K562 (cell line): ENCODE results near the gene GATA5. TPM values are rescaled to one million over a fixed set of nuclear protein-coding genes. Genes with fewer than 3 reads are reported as not detected.

ENCODE experiments used
- ATAC-seq: fragments of 200-7000 bp; cut with Tn5 transposase; 3 replicates; pipeline ENCODE4 v1.9.1; 2020; ENCODE audit warnings: moderate library complexity
- BruUV-seq: library from RNA; stranded (reverse); fragments of 400-500 nt; replicated peaks from 2 replicates; lab custom pipeline; 2021; lab: Mats Ljungman, UMichigan
- CTCF ChIA-PET: fragments of 300-600 bp; formaldehyde crosslinking; extraction: SDS; loops from one replicate; lab custom pipeline; 2021; ENCODE audit warnings: low intra/inter-chr PET ratio; lab: Yijun Ruan, JAX
- POLR2A ChIA-PET: fragments of 300-600, 350-650 bp; sonication (Branson Sonifier 250); formaldehyde crosslinking; extraction: SDS; loops from one replicate; lab custom pipeline; 2021; ENCODE audit warnings: antibody characterized with exemption, inconsistent platforms; lab: Yijun Ruan, JAX
- DNase-seq, 4 experiments: peaks; one replicate each; pipeline versions ENCODE4 v3.0.0 to v3.0.0-alpha.2; 2011 to 2018; ENCODE audit warnings: low spot score in 3 of 4, mixed read lengths in 3 of 4; ENCODE audit errors: extremely low read depth in 1 of 4
- FAIRE-seq: peaks from 2 replicates; lab custom pipeline; 2011; peaks lifted over from hg19 to GRCh38; lab: Jason Lieb, UNC
- H2AFZ ChIP-seq: 2 replicates; pipeline ENCODE4 v1.6.0; 2011; ENCODE audit warnings: low read depth, low read length, control low read depth, inconsistent platforms
- H3K27ac ChIP-seq: fragments of 200-600 bp; 3 replicates; pipeline ENCODE4 v1.8.0; 2011; ENCODE audit warnings: low read depth, mild to moderate bottlenecking, control low read depth, inconsistent platforms, low read length, moderate library complexity, mixed read lengths; ENCODE audit errors: extremely low read depth
- H3K27me3 ChIP-seq, 2 experiments: fragments of 300-600 bp in 1 of 2; 2 replicates in 1 of 2; 3 replicates in 1 of 2; pipeline versions ENCODE4 v1.6.0 to v1.8.0; 2011; ENCODE audit warnings: inconsistent platforms in 2 of 2, low read length in 2 of 2, mild to moderate bottlenecking in 1 of 2, mixed read lengths in 1 of 2, moderate library complexity in 1 of 2; ENCODE audit not compliant: control insufficient read depth in 2 of 2, insufficient read depth in 2 of 2
- H3K36me3 ChIP-seq: fragments of 300-600 bp; 3 replicates; pipeline ENCODE4 v1.8.0; 2011; ENCODE audit warnings: mild to moderate bottlenecking, low read length, inconsistent platforms; ENCODE audit not compliant: control insufficient read depth, insufficient read depth
- H3K4me1 ChIP-seq, 2 experiments: fragments of 200-600 bp in 1 of 2; replicated peaks in 1 of 2; 2 replicates in 1 of 2; 3 replicates in 1 of 2; pipeline versions ENCODE4 v1.5.1 to v1.8.0; 2011; ENCODE audit warnings: inconsistent platforms in 2 of 2, low read length in 2 of 2, mild to moderate bottlenecking in 1 of 2, mixed read lengths in 1 of 2, moderate library complexity in 1 of 2; ENCODE audit not compliant: control insufficient read depth in 2 of 2, insufficient read depth in 2 of 2
- H3K4me2 ChIP-seq: 2 replicates; pipeline ENCODE4 v1.6.1; 2011; ENCODE audit warnings: low read length, control low read depth, inconsistent platforms, mixed read lengths; ENCODE audit not compliant: insufficient read depth
- H3K4me3 ChIP-seq: fragments of 200-600 bp; sonication (generic), shearing (Covaris generic); 2 replicates; pipeline ENCODE4 v1.5.1; 2016; ENCODE audit warnings: control low read depth, inconsistent platforms
- H3K79me2 ChIP-seq: fragments of 200-600 bp; 3 replicates; pipeline ENCODE4 v1.8.0; 2011; ENCODE audit warnings: low read length, inconsistent platforms; ENCODE audit not compliant: control insufficient read depth, insufficient read depth
- H3K9ac ChIP-seq, 2 experiments: 2 replicates each; pipeline versions ENCODE4 v1.6.0 to v1.6.1; 2011; ENCODE audit warnings: low read depth in 2 of 2, low read length in 2 of 2, control low read depth in 1 of 2, inconsistent platforms in 1 of 2, mild to moderate bottlenecking in 1 of 2, mixed read lengths in 1 of 2; ENCODE audit not compliant: insufficient read depth in 1 of 2
- H3K9me1 ChIP-seq: one replicate; pipeline ENCODE4 v1.6.0; 2011; ENCODE audit warnings: inconsistent platforms, mild to moderate bottlenecking, low read length, moderate library complexity; ENCODE audit not compliant: control insufficient read depth, insufficient read depth
- H3K9me3 ChIP-seq: replicated peaks from 2 replicates; pipeline ENCODE4 v1.5.1; 2011; ENCODE audit warnings: low read depth, low read length, inconsistent platforms; ENCODE audit not compliant: control insufficient read depth, insufficient read depth
- H4K20me1 ChIP-seq: replicated peaks from 2 replicates; pipeline ENCODE4 v1.6.1; 2011; ENCODE audit warnings: low read length, inconsistent platforms, mixed read lengths; ENCODE audit not compliant: control insufficient read depth, insufficient read depth
- CC2D1A ChIP-seq: fragments of 450-650 bp; IDR thresholded peaks from 2 replicates; pipeline ENCODE4 v1.6.1; 2017; ENCODE audit warnings: mild to moderate bottlenecking
- CEBPG ChIP-seq, 3 experiments: fragments of 200-800 bp in 1 of 3; sonication (Bioruptor generic) in 1 of 3; sonication (generic) in 1 of 3; formaldehyde crosslinking in 1 of 3; IDR thresholded peaks in 2 of 3; conservative IDR thresholded peaks in 1 of 3; 2 replicates each; pipeline versions ENCODE4 v1.6.1 to v1.8.0; 2016 to 2022; ENCODE audit warnings: missing compliant biosample characterization in 2 of 3, missing genetic modification characterization in 2 of 3, mild to moderate bottlenecking in 1 of 3, missing genetic modification reagents in 1 of 3
- FIP1L1 ChIP-seq: fragments of 200-400 bp; formaldehyde crosslinking; IDR thresholded peaks from 2 replicates; pipeline ENCODE4 v1.6.1; 2018; ENCODE audit warnings: mild to moderate bottlenecking, low read depth, low read length; ENCODE audit not compliant: poor library complexity, severe bottlenecking
- GATAD2A ChIP-seq: fragments of 450-650 bp; IDR thresholded peaks from 2 replicates; pipeline ENCODE4 v1.6.1; 2017
- MAFK ChIP-seq: IDR thresholded peaks from 2 replicates; pipeline ENCODE4 v1.6.1; 2011; ENCODE audit warnings: low read length, improper control_type of control experiment
- MYC ChIP-seq, 2 experiments: fragments of 250-450 bp in 1 of 2; sonication (Bioruptor Pico) in 1 of 2; IDR thresholded peaks; 2 replicates each; pipeline versions ENCODE4 v1.5.1 to v1.6.1; 2012 to 2021; ENCODE audit warnings: low read depth in 2 of 2, borderline replicate concordance in 1 of 2, improper control_type of control experiment in 1 of 2, low read length in 1 of 2, mild to moderate bottlenecking in 1 of 2, moderate library complexity in 1 of 2
- POLR2H ChIP-seq: IDR thresholded peaks from 2 replicates; pipeline ENCODE4 v1.6.1; 2016; ENCODE audit warnings: missing genetic modification characterization, low read depth, mild to moderate bottlenecking, control low read depth, missing compliant biosample characterization, moderate library complexity
- PRPF4 ChIP-seq: fragments of 200-400 bp; formaldehyde crosslinking; IDR thresholded peaks from one replicate; pipeline ENCODE4 v1.6.1; 2017; ENCODE audit warnings: low read length, low read depth, mild to moderate bottlenecking; ENCODE audit not compliant: insufficient read depth, poor library complexity, severe bottlenecking
- RFX1 ChIP-seq: fragments of 450-650 bp; IDR thresholded peaks from 2 replicates; pipeline ENCODE4 v1.6.1; 2016; ENCODE audit warnings: mild to moderate bottlenecking, moderate library complexity
- SMARCA5 ChIP-seq: fragments of 450-650 bp; IDR thresholded peaks from 2 replicates; pipeline ENCODE4 v1.6.1; 2016
- TGIF2 ChIP-seq: sonication (generic); formaldehyde crosslinking; IDR thresholded peaks from 2 replicates; pipeline ENCODE4 v1.8.1; 2022; ENCODE audit warnings: mild to moderate bottlenecking, missing genetic modification reagents, moderate library complexity
- YBX1 ChIP-seq: fragments of 450-650 bp; IDR thresholded peaks from 2 replicates; pipeline ENCODE4 v1.7.1; 2016; ENCODE audit warnings: mild to moderate bottlenecking
- WGBS: fragments of 100-300 bp; shearing (Covaris generic); methylation state at CpG from one replicate; pipeline ENCODE4 v1.1.6; 2016; ENCODE audit warnings: low coverage, mixed read lengths; ENCODE audit not compliant: insufficient coverage; ENCODE audit errors: missing lambda C conversion rate; 5-methylcytosine and 5-hydroxymethylcytosine counted together
- in situ Hi-C: fragments of 300-500 bp; cut with MboI; formaldehyde crosslinking; loops from 4 replicates; pipeline ENCODE4 v1.15.0; 2018; ENCODE audit warnings: inconsistent platforms, mixed read lengths
- intact Hi-C: fragments of 100-400 bp; cut with micrococcal nuclease; formaldehyde crosslinking; loops from 2 replicates; pipeline ENCODE4 v1.14.2; 2022
- polyA plus RNA-seq, 8 experiments: library from polyadenylated mRNA; depleted of rRNA in 4 of 8; stranded (reverse) in 5 of 8; unstranded in 3 of 8; fragments of >200 nt; fragmentation: Nextera tagmentation in 2 of 8; fragmentation: Illumina TruSeq in 1 of 8; extraction: Ambion mirVana in 2 of 8; extraction: Trizol in 1 of 8; gene quantifications; 2 replicates each; pipeline versions ENCODE4 v1.2.1 to v1.2.3, GENCODE V29; 2011 to 2014; ENCODE audit warnings: inconsistent platforms in 1 of 8, missing spikeins in 1 of 8
- total RNA-seq, 7 experiments: library from RNA; depleted of rRNA in 6 of 7; stranded (reverse); fragments of >200 nt in 6 of 7; fragmentation: Illumina TruSeq in 2 of 7; extraction: Trizol in 2 of 7; gene quantifications; 2 replicates each; pipeline versions ENCODE4 v1.2.1 to v1.2.3, GENCODE V29; 2011 to 2021; ENCODE audit warnings: low replicate concordance in 1 of 7
- TF ChIP-seq, protein P1 (sequence below): fragments of 250-450 bp; sonication (Bioruptor Pico); IDR thresholded peaks from 2 replicates; pipeline ENCODE4 v1.8.0; 2022; ENCODE audit warnings: moderate library complexity, mild to moderate bottlenecking, inconsistent platforms
- TF ChIP-seq, protein P2 (sequence below): fragments of 200-400 bp; formaldehyde crosslinking; IDR thresholded peaks from 2 replicates; pipeline ENCODE4 v1.6.1; 2017; ENCODE audit warnings: mild to moderate bottlenecking, low read depth, low read length, moderate library complexity
- TF ChIP-seq, protein P3 (sequence below): fragments of 450-650 bp; formaldehyde crosslinking; IDR thresholded peaks from 2 replicates; pipeline ENCODE4 v1.4.0; 2020; ENCODE audit warnings: mild to moderate bottlenecking, moderate library complexity
- TF ChIP-seq, protein P4 (sequence below), 2 experiments: fragments of 450-650 bp in 1 of 2; sonication (generic) in 1 of 2; formaldehyde crosslinking; conservative IDR thresholded peaks; 2 replicates each; pipeline versions ENCODE4 v1.4.0 to v1.8.1; 2020 to 2022; ENCODE audit warnings: mild to moderate bottlenecking in 1 of 2, missing genetic modification reagents in 1 of 2

The GATA5 gene
- total and polyA plus RNA-seq, 9 of the 15 experiments (the other 6 are each of a cell fraction or from before 2014, with no cell fraction given): 0.09 to 0.57 (median 0.20) TPM; not detected in 3

DNA sequence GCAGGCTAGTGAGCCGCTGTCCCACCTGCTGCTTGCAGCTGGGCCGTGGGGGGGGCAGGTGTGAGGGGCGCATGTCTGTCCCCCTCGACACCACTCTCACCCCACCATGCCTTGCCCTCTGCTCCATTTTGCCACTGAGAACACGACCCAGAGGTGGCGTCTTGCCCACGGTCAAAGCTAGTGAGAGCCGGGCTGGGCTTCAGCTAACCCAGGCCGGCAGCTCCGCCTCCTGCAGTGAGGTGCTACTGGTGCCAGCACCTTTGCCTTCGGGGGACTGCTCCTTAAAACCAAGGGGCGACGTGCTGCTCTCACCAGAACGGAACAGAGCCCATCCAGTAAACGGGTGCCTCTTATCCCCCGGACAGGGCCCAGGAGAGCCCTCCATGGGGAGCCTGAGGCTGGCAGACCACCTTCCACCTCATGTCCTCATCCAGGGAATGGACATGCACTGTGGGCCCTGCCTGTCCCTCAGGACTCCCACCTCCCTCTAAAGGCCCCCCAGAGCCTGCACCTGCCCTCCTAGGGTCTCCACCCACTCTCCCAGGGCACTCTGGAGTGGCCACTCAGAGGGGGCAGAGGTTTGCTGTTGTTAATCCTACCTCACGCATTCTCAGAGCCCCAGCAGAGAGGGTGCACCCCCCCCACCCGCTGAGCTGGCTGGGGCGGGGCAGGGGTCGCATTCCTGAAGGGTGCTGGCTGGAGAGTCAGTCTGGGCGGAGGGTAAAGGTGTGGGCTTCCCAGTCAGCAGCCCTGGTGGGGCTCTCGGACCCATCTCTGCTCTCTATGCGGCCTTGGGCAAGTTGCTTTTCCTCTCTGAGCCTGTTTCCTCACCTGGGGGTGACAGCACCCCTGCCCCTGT is 51.3 kb downstream of the GATA5 start:
- Histone ChIP-seq H3K27ac (no peak overlapping the region), H3K79me2 (no peaks in the 10 kb centered on the region), H3K27me3 (peaks cover 5 to 54% of the 10 kb centered on the region in 2 experiments; a peak in 3 of 5 replicates), H2AFZ (no peak overlapping the region), H3K9me3 (no peaks in the 10 kb centered on the region), H3K4me3 (no peak overlapping the region), H4K20me1 (0 out of 2 replicates have a peak, but pooled peaks cover 6% of the 10 kb centered on the region), H3K9me1 (no peaks in the 10 kb centered on the region), H3K4me1 (peaks cover 1 to 74% of the 10 kb centered on the region in 2 experiments; a peak in 4 of 5 replicates), H3K4me2 (no peak overlapping the region), H3K9ac (no peak overlapping the region), H3K36me3 (no peaks in the 10 kb centered on the region)
- WGBS: 4% methylated on average over 18 of the region's 23 CpGs
- ATAC-seq (no peak), DNase-seq (no peak), FAIRE-seq (no peak)
- CTCF ChIA-PET: no interaction called here
- intact Hi-C loops: no loop called here
- POLR2A ChIA-PET: no interaction called here
- BruUV-seq: no TSS peak
- in situ Hi-C loops: no loop called here
- TF ChIP-seq RFX1 (no peak), CC2D1A (no peak), GATAD2A (no peak), CEBPG (CRISPR knock-in tag; IDR thresholded peaks at IDR 0.05) (no peak), CEBPG (tag; conservative IDR thresholded peaks at IDR 0.05 in 1 of 2, IDR thresholded peaks at IDR 0.05 in 1 of 2) (no peak), TGIF2 (CRISPR knock-in tag) (no peak), YBX1 (no peak), MYC (IDR thresholded peaks at IDR 0.05; ENCODE audit: low read depth, low read length) (no peak), MYC (CRISPR knock-in tag; IDR thresholded peaks at IDR 0.05; ENCODE audit: borderline replicate concordance, low read depth) (no peak), FIP1L1 (no peak), SMARCA5 (no peak), PRPF4 (no peak), MAFK (no peak), POLR2H (tag) (no peak)
- TF ChIP-seq, protein P1, sequence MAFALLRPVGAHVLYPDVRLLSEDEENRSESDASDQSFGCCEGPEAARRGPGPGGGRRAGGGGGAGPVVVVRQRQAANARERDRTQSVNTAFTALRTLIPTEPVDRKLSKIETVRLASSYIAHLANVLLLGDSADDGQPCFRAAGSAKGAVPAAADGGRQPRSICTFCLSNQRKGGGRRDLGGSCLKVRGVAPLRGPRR (CRISPR knock-in tag): no peak
- TF ChIP-seq, protein P2, sequence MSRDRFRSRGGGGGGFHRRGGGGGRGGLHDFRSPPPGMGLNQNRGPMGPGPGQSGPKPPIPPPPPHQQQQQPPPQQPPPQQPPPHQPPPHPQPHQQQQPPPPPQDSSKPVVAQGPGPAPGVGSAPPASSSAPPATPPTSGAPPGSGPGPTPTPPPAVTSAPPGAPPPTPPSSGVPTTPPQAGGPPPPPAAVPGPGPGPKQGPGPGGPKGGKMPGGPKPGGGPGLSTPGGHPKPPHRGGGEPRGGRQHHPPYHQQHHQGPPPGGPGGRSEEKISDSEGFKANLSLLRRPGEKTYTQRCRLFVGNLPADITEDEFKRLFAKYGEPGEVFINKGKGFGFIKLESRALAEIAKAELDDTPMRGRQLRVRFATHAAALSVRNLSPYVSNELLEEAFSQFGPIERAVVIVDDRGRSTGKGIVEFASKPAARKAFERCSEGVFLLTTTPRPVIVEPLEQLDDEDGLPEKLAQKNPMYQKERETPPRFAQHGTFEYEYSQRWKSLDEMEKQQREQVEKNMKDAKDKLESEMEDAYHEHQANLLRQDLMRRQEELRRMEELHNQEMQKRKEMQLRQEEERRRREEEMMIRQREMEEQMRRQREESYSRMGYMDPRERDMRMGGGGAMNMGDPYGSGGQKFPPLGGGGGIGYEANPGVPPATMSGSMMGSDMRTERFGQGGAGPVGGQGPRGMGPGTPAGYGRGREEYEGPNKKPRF: no peak
- TF ChIP-seq, protein P3, sequence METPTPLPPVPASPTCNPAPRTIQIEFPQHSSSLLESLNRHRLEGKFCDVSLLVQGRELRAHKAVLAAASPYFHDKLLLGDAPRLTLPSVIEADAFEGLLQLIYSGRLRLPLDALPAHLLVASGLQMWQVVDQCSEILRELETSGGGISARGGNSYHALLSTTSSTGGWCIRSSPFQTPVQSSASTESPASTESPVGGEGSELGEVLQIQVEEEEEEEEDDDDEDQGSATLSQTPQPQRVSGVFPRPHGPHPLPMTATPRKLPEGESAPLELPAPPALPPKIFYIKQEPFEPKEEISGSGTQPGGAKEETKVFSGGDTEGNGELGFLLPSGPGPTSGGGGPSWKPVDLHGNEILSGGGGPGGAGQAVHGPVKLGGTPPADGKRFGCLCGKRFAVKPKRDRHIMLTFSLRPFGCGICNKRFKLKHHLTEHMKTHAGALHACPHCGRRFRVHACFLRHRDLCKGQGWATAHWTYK (CRISPR knock-in tag): no peak
- TF ChIP-seq, protein P4, sequence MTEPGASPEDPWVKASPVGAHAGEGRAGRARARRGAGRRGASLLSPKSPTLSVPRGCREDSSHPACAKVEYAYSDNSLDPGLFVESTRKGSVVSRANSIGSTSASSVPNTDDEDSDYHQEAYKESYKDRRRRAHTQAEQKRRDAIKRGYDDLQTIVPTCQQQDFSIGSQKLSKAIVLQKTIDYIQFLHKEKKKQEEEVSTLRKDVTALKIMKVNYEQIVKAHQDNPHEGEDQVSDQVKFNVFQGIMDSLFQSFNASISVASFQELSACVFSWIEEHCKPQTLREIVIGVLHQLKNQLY (CRISPR knock-in tag; conservative IDR thresholded peaks at IDR 0.05): no peak
